WERI-Rb-1 (cell line): Measurements from ENCODE around the gene EFTUD2.
A peak's percentile ranks its signal among the peaks of the same experiment; 100 is the strongest.

Experiments
- DNase-seq: peaks from one replicate; pipeline ENCODE4 v3.0.0-alpha.2; 2020
- H3K27ac ChIP-seq: fragments of 250-450 bp; sonication (Bioruptor Pico); 2 replicates; pipeline ENCODE4 v1.5.1; 2020; ENCODE audit warnings: mild to moderate bottlenecking, moderate library complexity
- H3K27me3 ChIP-seq: fragments of 250-450 bp; sonication (Bioruptor Pico); 2 replicates; pipeline ENCODE4 v1.5.1; 2021; ENCODE audit warnings: mild to moderate bottlenecking, low read depth, moderate library complexity; ENCODE audit not compliant: insufficient read depth, severe bottlenecking
- H3K36me3 ChIP-seq: fragments of 250-450 bp; sonication (Bioruptor Pico); 2 replicates; pipeline ENCODE4 v1.5.1; 2020; ENCODE audit warnings: mild to moderate bottlenecking, moderate library complexity
- H3K4me3 ChIP-seq: 2 replicates; pipeline ENCODE4 v1.5.1; 2011; ENCODE audit warnings: low read depth, mild to moderate bottlenecking, control low read depth, low read length
- H3K9me3 ChIP-seq: fragments of 250-450 bp; sonication (Bioruptor Pico); 2 replicates; pipeline ENCODE4 v1.5.1; 2021; ENCODE audit warnings: mild to moderate bottlenecking, moderate library complexity; ENCODE audit not compliant: severe bottlenecking
- TF ChIP-seq, protein P1 (sequence below): IDR thresholded peaks from 2 replicates; pipeline ENCODE4 v1.5.1; 2011; ENCODE audit warnings: low read depth, mild to moderate bottlenecking, control low read depth, inconsistent platforms, low read length

The EFTUD2 gene

DNA sequence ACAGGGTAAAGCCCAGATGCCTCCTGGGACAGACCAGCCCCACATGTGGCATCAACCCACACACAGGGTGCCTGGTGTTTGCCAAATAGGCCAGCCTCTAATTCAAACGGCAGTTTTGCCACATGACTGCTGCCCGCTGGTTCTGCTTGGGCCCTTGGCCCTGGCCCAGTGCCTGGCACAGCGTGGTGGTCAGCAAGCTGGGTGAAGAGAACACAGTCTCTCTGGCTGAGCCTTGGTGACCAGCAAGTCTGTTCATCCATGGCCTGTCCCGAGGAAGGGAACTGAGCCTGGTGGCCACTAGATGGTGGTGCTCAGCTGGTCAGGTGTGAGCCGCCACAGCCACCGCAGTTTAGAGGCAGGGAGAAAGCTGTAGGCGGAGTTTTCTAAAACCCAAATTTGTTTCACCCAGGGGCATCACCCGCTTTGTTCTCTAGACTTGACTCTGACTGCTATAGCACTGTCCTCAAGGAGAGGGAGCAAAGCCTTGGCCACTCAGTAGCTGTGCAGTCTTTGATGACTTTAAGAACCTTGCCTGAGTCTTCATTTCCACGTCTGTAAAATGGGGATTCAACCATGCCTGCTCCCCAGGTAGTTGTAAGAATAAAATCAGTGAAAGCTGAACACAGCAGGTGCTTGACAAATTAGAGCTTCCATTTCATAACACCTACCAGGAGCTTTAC, 20.8 kb upstream of the EFTUD2 start:
- Histone ChIP-seq H3K27ac (no peak overlapping the region), H3K9me3 (no peaks in the 10 kb centered on the region), H3K4me3 (no peak overlapping the region), H3K36me3 (peaks cover 4% of the 10 kb centered on the region), H3K27me3 (no peaks in the 10 kb centered on the region)
- TF ChIP-seq, protein P1, sequence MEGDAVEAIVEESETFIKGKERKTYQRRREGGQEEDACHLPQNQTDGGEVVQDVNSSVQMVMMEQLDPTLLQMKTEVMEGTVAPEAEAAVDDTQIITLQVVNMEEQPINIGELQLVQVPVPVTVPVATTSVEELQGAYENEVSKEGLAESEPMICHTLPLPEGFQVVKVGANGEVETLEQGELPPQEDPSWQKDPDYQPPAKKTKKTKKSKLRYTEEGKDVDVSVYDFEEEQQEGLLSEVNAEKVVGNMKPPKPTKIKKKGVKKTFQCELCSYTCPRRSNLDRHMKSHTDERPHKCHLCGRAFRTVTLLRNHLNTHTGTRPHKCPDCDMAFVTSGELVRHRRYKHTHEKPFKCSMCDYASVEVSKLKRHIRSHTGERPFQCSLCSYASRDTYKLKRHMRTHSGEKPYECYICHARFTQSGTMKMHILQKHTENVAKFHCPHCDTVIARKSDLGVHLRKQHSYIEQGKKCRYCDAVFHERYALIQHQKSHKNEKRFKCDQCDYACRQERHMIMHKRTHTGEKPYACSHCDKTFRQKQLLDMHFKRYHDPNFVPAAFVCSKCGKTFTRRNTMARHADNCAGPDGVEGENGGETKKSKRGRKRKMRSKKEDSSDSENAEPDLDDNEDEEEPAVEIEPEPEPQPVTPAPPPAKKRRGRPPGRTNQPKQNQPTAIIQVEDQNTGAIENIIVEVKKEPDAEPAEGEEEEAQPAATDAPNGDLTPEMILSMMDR, result peak; percentile 96
- DNase-seq, result peak; percentile 90

DNA sequence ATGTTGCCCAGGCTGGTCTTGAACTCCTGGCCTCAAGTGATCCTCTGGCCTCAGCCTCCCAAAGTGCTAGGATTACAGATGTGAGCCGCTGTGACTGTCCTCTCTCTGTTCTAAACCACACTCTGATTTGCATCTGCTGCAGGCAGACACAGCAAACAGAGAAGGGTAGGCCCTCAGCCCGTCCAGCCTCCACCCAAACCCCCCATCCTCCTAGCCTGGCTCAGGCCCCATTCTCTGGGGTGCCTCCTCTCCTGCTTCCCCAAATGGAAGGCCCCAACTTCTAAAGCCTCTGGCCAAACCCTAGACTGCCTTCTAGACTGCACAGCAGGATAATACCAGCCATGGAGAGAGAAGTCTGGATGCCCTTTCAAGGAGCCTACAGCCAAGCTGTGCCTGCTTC, 20.2 kb upstream of the EFTUD2 start:
- Histone ChIP-seq H3K27me3 (no peaks in the 10 kb centered on the region), H3K9me3 (no peaks in the 10 kb centered on the region), H3K36me3 (no peaks in the 10 kb centered on the region), H3K4me3 (no peak overlapping the region), H3K27ac (no peak overlapping the region)
- no peak for DNase-seq
- TF ChIP-seq, protein P1, result no peak

DNA sequence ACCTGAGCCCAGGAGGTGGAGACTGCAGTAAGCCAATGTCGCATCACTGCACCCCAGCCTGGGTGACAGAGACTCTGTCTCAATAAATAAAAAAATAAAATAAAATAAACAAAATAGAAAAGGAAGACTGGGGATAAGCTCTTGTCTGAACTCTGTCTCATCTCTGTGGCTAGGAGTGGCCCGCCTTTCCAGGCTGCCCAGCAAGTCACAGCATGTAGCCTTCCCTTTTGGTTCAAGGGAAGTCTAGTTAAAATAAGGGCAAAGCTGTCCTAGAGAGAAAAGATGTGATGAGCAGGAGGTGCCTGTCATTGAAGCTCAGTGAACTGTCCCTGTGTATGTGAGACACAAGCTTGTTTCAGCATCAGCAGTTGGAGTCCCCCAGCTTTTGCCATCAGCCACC, 18.8 kb upstream of the EFTUD2 start:
- no peak for DNase-seq
- Histone ChIP-seq H3K27ac (no peak overlapping the region), H3K4me3 (no peak overlapping the region), H3K27me3 (no peaks in the 10 kb centered on the region), H3K36me3 (no peaks in the 10 kb centered on the region), H3K9me3 (no peaks in the 10 kb centered on the region)
- TF ChIP-seq, protein P1, result no peak

DNA sequence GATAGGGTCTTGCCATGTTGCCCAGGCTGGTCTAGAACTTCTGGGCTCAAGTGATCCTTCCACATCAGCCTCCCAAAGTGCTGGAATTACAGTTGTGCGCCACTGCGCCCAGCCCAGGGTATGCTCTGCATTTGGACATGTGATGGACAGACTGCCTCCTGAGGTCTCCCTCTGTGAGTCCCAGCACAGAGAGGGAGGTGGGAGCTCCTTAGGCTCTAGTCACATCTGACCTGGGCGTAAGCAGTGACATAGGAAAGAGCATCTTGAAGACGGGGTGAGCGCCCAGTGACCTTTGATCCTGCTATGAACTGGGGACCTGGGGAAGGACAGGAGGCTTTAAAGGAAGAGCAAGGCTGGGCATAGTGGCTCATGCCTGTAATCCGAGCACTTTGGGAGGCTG, 18.2 kb upstream of the EFTUD2 start:
- H3K4me3 ChIP-seq, result no peak overlapping the region
- DNase-seq, result no peak
- no peak overlapping the region for H3K27ac ChIP-seq
- no peaks in the 10 kb centered on the region for H3K27me3 ChIP-seq
- TF ChIP-seq, protein P1, result no peak
- H3K36me3 ChIP-seq, result no peaks in the 10 kb centered on the region
- H3K9me3 ChIP-seq, result no peaks in the 10 kb centered on the region

DNA sequence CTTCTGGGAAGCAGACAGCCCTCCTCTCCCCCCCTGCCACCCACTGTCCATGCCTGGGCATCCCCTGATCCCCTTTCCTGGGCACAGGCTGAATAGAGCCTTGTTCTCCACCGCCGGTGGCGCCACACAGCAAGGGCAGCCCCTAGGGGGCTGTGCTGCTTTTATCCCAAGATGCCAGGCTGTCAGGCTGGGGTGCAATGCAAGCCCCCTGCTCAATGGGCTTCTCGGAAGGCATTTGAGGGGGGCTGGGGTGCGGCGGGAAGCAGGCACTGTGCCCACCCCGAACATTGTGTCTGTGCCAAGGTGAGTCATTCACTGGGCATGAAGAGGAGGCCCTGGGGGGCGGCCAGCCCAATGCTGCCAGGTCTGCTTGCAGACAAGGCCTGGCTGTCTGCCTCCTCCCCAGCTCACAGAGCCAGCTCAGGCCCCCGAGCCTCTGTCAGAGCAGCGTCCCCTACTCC, 17.6 kb upstream of the EFTUD2 start:
- H3K27me3 ChIP-seq, result no peaks in the 10 kb centered on the region
- H3K9me3 ChIP-seq, result no peaks in the 10 kb centered on the region
- no peaks in the 10 kb centered on the region for H3K36me3 ChIP-seq
- TF ChIP-seq, protein P1, result no peak
- DNase-seq, result no peak
- H3K27ac ChIP-seq, result no peak overlapping the region
- H3K4me3 ChIP-seq, result no peak overlapping the region
